ENCODE data around the gene CLDN6. TPM values are rescaled to one million over a fixed set of nuclear protein-coding genes. Genes with fewer than 3 reads are reported as not detected.

The CLDN6 gene
- total and polyA plus RNA-seq, 2 donors (not counting 1 experiment from before 2014, with no cell fraction given), result 0.03 TPM; not detected in 1

GRCh38 chr16:3022208-3022683 is 4.3 kb upstream of the CLDN6 start:
- Histone ChIP-seq H3K27me3 (ENCODE audit: control insufficient read depth, insufficient read depth, low read length) (no peaks in the 10 kb centered on the region), H3K4me2 (ENCODE audit: extremely low read depth, insufficient read depth, low read length) (peak overlapping the region; percentile 99), H4K20me1 (ENCODE audit: control insufficient read depth, extremely low read depth, insufficient read depth, low read length) (no peaks in the 10 kb centered on the region), H3K4me1 (ENCODE audit: control insufficient read depth, extremely low read depth, insufficient read depth, low read length) (peaks cover 7% of the 10 kb centered on the region), H3K4me3 (replicated peaks in 1 of 4; ENCODE audit: control extremely low read depth in 1 of 4, insufficient read depth in 1 of 4, low read depth in 3 of 4, low read length in 4 of 4) (peak overlapping the region; percentile 68 to 100 (median 96)), H3K27ac (ENCODE audit: insufficient read depth, low read length) (peak overlapping the region; percentile 99), H3K9ac (ENCODE audit: insufficient read depth, low read length) (peak overlapping the region; percentile 99), H3K36me3 (ENCODE audit: control insufficient read depth, insufficient read depth, low read length) (peaks cover 24% of the 10 kb centered on the region), H2AFZ (ENCODE audit: low read length) (no peak overlapping the region), H3K79me2 (ENCODE audit: control insufficient read depth, insufficient read depth, low read length) (peaks cover 2% of the 10 kb centered on the region), H3K9me3 (ENCODE audit: control insufficient read depth, insufficient read depth, low read depth, low read length) (no peaks in the 10 kb centered on the region)
- no peak for TF ChIP-seq EZH2 (IDR thresholded peaks at IDR 0.05; ENCODE audit: low read length, missing control alignments)
- DNase-seq (ENCODE audit: low read depth in 2 of 2), result peak; percentile 93 to 96

GRCh38 chr16:3021449-3022207 is 3.6 kb upstream of the CLDN6 start:
- peaks cover 19% of the 10 kb centered on the region for H3K36me3 ChIP-seq (ENCODE audit: control insufficient read depth, insufficient read depth, low read length)
- H3K4me2 ChIP-seq (ENCODE audit: extremely low read depth, insufficient read depth, low read length), result peak overlapping the region; percentile 86
- H3K4me3 ChIP-seq (replicated peaks in 1 of 4; ENCODE audit: control extremely low read depth in 1 of 4, insufficient read depth in 1 of 4, low read depth in 3 of 4, low read length in 4 of 4), result peak overlapping the region; percentile 54 to 100 (median 96)

DNA sequence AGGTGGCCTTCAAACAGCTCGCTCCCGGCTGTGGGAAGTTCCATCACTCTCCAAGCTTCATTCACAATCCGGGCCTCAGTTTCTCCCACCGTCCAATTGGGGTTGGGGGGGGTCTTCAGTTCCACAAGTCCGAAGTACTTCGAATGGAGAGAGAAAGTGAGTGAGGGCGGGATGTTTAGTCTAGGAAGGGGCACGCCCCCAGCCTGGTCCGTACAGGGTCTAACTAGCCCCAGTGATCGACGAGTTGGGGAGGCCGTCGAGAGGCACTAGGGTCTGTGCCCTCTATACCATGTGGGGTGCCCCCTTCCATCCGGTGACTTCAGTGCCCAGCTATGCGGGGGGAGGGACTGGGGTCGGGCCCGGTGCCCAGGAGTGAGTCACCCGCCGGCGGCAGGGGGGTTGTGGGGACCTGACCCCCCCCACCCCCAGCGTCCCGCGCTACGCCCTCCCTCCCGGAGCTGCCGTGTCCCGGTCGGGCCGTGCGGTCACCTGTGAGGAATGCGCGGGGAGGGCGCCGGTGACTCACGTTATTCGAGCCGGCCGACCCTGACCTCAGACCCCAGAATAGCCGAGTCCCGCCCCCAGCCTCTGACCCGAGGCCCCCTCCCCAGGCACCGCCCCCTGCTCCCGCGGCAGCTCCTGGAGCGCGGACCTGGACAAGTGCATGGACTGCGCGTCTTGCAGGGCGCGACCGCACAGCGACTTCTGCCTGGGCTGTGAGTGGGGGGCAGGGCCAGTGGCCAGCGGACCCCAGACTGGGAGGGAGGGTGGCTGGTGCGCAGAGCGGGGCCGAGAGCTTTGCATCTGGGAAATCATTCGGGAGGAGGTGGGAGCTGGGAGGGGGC is 2.8 kb upstream of the CLDN6 start:
- Histone ChIP-seq H3K4me2 (ENCODE audit: extremely low read depth, insufficient read depth, low read length) (peak overlapping the region; percentile 86), H3K9me3 (ENCODE audit: control insufficient read depth, insufficient read depth, low read depth, low read length) (no peaks in the 10 kb centered on the region), H2AFZ (ENCODE audit: low read length) (no peak overlapping the region), H3K27ac (ENCODE audit: insufficient read depth, low read length) (peak overlapping the region; percentile 99), H3K4me1 (ENCODE audit: control insufficient read depth, extremely low read depth, insufficient read depth, low read length) (peaks cover 7% of the 10 kb centered on the region), H4K20me1 (ENCODE audit: control insufficient read depth, extremely low read depth, insufficient read depth, low read length) (no peaks in the 10 kb centered on the region), H3K27me3 (ENCODE audit: control insufficient read depth, insufficient read depth, low read length) (no peaks in the 10 kb centered on the region), H3K4me3 (replicated peaks in 1 of 4; ENCODE audit: control extremely low read depth in 1 of 4, insufficient read depth in 1 of 4, low read depth in 3 of 4, low read length in 4 of 4) (peak overlapping the region; percentile 82 to 100 (median 96)), H3K79me2 (ENCODE audit: control insufficient read depth, insufficient read depth, low read length) (peaks cover 2% of the 10 kb centered on the region), H3K9ac (ENCODE audit: insufficient read depth, low read length) (peak overlapping the region; percentile 99), H3K36me3 (ENCODE audit: control insufficient read depth, insufficient read depth, low read length) (peaks cover 13% of the 10 kb centered on the region)
- peak; percentile 85 to 91 for DNase-seq (ENCODE audit: low read depth in 2 of 2)
- TF ChIP-seq, protein P1, sequence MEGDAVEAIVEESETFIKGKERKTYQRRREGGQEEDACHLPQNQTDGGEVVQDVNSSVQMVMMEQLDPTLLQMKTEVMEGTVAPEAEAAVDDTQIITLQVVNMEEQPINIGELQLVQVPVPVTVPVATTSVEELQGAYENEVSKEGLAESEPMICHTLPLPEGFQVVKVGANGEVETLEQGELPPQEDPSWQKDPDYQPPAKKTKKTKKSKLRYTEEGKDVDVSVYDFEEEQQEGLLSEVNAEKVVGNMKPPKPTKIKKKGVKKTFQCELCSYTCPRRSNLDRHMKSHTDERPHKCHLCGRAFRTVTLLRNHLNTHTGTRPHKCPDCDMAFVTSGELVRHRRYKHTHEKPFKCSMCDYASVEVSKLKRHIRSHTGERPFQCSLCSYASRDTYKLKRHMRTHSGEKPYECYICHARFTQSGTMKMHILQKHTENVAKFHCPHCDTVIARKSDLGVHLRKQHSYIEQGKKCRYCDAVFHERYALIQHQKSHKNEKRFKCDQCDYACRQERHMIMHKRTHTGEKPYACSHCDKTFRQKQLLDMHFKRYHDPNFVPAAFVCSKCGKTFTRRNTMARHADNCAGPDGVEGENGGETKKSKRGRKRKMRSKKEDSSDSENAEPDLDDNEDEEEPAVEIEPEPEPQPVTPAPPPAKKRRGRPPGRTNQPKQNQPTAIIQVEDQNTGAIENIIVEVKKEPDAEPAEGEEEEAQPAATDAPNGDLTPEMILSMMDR (conservative IDR thresholded peaks at IDR 0.05 in 1 of 2, IDR thresholded peaks at IDR 0.05 in 1 of 2; ENCODE audit: low read depth in 1 of 2, low read length in 2 of 2), result no peak
- no peak for TF ChIP-seq EZH2 (IDR thresholded peaks at IDR 0.05; ENCODE audit: low read length, missing control alignments)

More at GRCh38 chr16:3021449-3022207, 3.6 kb upstream of the CLDN6 start:
- H2AFZ ChIP-seq (ENCODE audit: low read length), result no peak overlapping the region
- H3K79me2 ChIP-seq (ENCODE audit: control insufficient read depth, insufficient read depth, low read length), result peaks cover 2% of the 10 kb centered on the region
- H4K20me1 ChIP-seq (ENCODE audit: control insufficient read depth, extremely low read depth, insufficient read depth, low read length), result no peaks in the 10 kb centered on the region
- H3K9me3 ChIP-seq (ENCODE audit: control insufficient read depth, insufficient read depth, low read depth, low read length), result no peaks in the 10 kb centered on the region
- H3K27ac ChIP-seq (ENCODE audit: insufficient read depth, low read length), result peak overlapping the region; percentile 99
- DNase-seq (ENCODE audit: low read depth in 2 of 2), result peak; percentile 88 to 96
- peak overlapping the region; percentile 99 for H3K9ac ChIP-seq (ENCODE audit: insufficient read depth, low read length)
- TF ChIP-seq EZH2 (IDR thresholded peaks at IDR 0.05; ENCODE audit: low read length, missing control alignments), result no peak
- TF ChIP-seq, protein P1 (conservative IDR thresholded peaks at IDR 0.05 in 1 of 2, IDR thresholded peaks at IDR 0.05 in 1 of 2; ENCODE audit: low read depth in 1 of 2, low read length in 2 of 2), result peak; percentile 26 to 39
- peaks cover 7% of the 10 kb centered on the region for H3K4me1 ChIP-seq (ENCODE audit: control insufficient read depth, extremely low read depth, insufficient read depth, low read length)
- H3K27me3 ChIP-seq (ENCODE audit: control insufficient read depth, insufficient read depth, low read length), result no peaks in the 10 kb centered on the region
